ENCODE measurements around the gene ASF1A. TPM values are rescaled to one million over a fixed set of nuclear protein-coding genes. Genes with fewer than 3 reads are reported as not detected.

Gene ASF1A
- total RNA-seq, 2 experiments from 2014 or later, result 37.3 to 46.0 TPM

DNA sequence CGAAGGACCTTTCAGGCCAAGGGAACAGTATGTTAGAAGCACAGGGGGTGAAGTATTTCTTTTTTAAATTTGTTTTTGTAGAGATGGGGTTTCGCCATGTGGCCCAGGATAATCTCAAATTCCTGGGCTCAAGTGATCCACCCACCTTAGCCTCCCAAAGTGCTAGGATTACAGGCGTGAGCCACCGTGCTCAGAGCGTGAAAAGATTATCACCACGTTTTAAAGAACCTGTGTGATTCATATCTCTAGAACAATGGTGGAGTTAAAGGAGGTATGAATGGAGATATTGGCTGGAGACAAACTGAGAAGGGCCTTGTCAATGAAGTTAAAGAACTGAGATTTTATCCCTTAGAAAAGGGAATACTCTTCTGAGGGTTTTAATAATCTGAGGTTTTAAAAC, 9.7 kb downstream of the ASF1A start:
- H3K4me1 ChIP-seq (ENCODE audit: insufficient read depth, low read length, poor library complexity, severe bottlenecking), result peaks cover 20% of the 10 kb centered on the region
- H3K9me2 ChIP-seq (ENCODE audit: insufficient read depth, low read length), result no peaks in the 10 kb centered on the region
- no peaks in the 10 kb centered on the region for H3K9me3 ChIP-seq (ENCODE audit: low read length)
- H3K4me3 ChIP-seq (ENCODE audit: low read depth, low read length, poor library complexity, severe bottlenecking), result no peak overlapping the region
- H3K36me3 ChIP-seq (ENCODE audit: insufficient read depth, low read length), result peaks cover 100% of the 10 kb centered on the region
- H3K79me2 ChIP-seq (ENCODE audit: insufficient read depth, low read depth, low read length), result peaks cover 56% of the 10 kb centered on the region
- H4K20me1 ChIP-seq (ENCODE audit: insufficient read depth, low read length), result peaks cover 19% of the 10 kb centered on the region; the same call in 1 of the 2 replicates
- no TSS peak for BruUV-seq (replicated peaks)
- H3K4me2 ChIP-seq (ENCODE audit: low read length), result no peak overlapping the region
- no peak overlapping the region for H2AFZ ChIP-seq (ENCODE audit: low read length)
- no peak for DNase-seq (ENCODE audit: low spot score)
- CTCF ChIA-PET (ENCODE audit: unreplicated experiment), result no interaction called here
- no peak overlapping the region for H3K27ac ChIP-seq (ENCODE audit: low read depth, low read length, poor library complexity, severe bottlenecking)
- intact Hi-C loops (cut with micrococcal nuclease; ENCODE audit: unreplicated experiment), result no loop called here
- no peak for TF ChIP-seq EZH2phosphoT487 (IDR thresholded peaks at IDR 0.05; ENCODE audit: borderline replicate concordance, low read depth, low read length)
- TF ChIP-seq, protein P1, sequence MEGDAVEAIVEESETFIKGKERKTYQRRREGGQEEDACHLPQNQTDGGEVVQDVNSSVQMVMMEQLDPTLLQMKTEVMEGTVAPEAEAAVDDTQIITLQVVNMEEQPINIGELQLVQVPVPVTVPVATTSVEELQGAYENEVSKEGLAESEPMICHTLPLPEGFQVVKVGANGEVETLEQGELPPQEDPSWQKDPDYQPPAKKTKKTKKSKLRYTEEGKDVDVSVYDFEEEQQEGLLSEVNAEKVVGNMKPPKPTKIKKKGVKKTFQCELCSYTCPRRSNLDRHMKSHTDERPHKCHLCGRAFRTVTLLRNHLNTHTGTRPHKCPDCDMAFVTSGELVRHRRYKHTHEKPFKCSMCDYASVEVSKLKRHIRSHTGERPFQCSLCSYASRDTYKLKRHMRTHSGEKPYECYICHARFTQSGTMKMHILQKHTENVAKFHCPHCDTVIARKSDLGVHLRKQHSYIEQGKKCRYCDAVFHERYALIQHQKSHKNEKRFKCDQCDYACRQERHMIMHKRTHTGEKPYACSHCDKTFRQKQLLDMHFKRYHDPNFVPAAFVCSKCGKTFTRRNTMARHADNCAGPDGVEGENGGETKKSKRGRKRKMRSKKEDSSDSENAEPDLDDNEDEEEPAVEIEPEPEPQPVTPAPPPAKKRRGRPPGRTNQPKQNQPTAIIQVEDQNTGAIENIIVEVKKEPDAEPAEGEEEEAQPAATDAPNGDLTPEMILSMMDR (conservative IDR thresholded peaks at IDR 0.05; ENCODE audit: low read length), result no peak
- POLR2A ChIA-PET, result interaction anchor here (1.0 kb wide), 1 partner anchor 10 kb away, joined by 3 read pairs; no protein-coding TSS in a partner anchor

DNA sequence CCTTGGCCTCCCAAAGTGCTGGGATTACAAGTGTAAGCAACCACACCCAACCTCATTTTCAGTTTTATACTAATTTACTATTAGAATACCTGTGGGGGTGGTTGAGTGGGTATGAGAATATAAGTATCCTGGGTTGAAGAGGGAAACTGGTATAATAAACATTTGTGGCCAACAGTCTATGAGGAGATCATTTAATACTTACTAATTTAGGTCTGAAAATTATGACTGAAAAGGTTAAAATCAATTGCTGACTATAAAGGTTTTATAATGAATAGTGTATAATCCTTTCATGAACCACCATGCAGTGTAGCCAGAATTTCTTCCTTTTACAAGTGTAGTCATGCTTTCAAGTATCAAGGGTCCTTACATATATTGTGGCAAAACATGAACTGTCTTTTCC, 11.1 kb downstream of the ASF1A start:
- peaks cover 6% of the 10 kb centered on the region for H3K4me1 ChIP-seq (ENCODE audit: insufficient read depth, low read length, poor library complexity, severe bottlenecking)
- intact Hi-C loops (cut with micrococcal nuclease; ENCODE audit: unreplicated experiment), result no loop called here
- H3K9me2 ChIP-seq (ENCODE audit: insufficient read depth, low read length), result no peaks in the 10 kb centered on the region
- peaks cover 5% of the 10 kb centered on the region; the same call in 1 of the 2 replicates for H4K20me1 ChIP-seq (ENCODE audit: insufficient read depth, low read length)
- H3K4me3 ChIP-seq (ENCODE audit: low read depth, low read length, poor library complexity, severe bottlenecking), result no peak overlapping the region
- no peak overlapping the region for H2AFZ ChIP-seq (ENCODE audit: low read length)
- BruUV-seq (replicated peaks), result no TSS peak
- CTCF ChIA-PET (ENCODE audit: unreplicated experiment), result interaction anchor here (0.6 kb wide), 1 partner anchor 411 kb away, joined by 3 read pairs; no protein-coding TSS in a partner anchor
- peaks cover 49% of the 10 kb centered on the region for H3K79me2 ChIP-seq (ENCODE audit: insufficient read depth, low read depth, low read length)
- no peak for TF ChIP-seq EZH2phosphoT487 (IDR thresholded peaks at IDR 0.05; ENCODE audit: borderline replicate concordance, low read depth, low read length)
- TF ChIP-seq, protein P1 (conservative IDR thresholded peaks at IDR 0.05; ENCODE audit: low read length), result no peak
- H3K9me3 ChIP-seq (ENCODE audit: low read length), result no peaks in the 10 kb centered on the region
- peaks cover 99% of the 10 kb centered on the region for H3K36me3 ChIP-seq (ENCODE audit: insufficient read depth, low read length)
- POLR2A ChIA-PET, result no interaction called here
- DNase-seq (ENCODE audit: low spot score), result no peak
- H3K27ac ChIP-seq (ENCODE audit: low read depth, low read length, poor library complexity, severe bottlenecking), result no peak overlapping the region
- no peak overlapping the region for H3K4me2 ChIP-seq (ENCODE audit: low read length)

DNA sequence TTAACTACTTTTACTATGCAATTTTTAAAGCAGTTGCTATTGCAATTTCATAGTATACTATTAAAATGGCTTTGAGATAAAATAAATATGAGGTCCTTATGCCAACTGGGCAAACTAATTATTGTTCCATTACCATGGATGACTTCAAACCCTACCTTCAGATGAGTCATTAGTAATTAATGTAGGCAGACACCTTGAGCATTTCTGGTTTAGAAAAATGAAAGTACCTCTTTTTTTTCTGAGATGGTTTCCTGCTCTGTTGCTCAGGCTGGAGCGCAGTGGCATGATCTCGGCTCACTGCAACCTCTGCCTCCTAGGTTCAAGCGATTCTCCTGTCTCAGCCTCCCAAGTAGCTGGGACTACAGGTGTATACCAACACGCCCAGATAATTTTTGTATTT, 11.9 kb downstream of the ASF1A start:
- H3K27ac ChIP-seq (ENCODE audit: low read depth, low read length, poor library complexity, severe bottlenecking), result no peak overlapping the region
- no peak overlapping the region for H3K4me3 ChIP-seq (ENCODE audit: low read depth, low read length, poor library complexity, severe bottlenecking)
- no peak for TF ChIP-seq EZH2phosphoT487 (IDR thresholded peaks at IDR 0.05; ENCODE audit: borderline replicate concordance, low read depth, low read length)
- TF ChIP-seq, protein P1 (conservative IDR thresholded peaks at IDR 0.05; ENCODE audit: low read length), result no peak
- no TSS peak for BruUV-seq (replicated peaks)
- intact Hi-C loops (cut with micrococcal nuclease; ENCODE audit: unreplicated experiment), result no loop called here
- peaks cover 99% of the 10 kb centered on the region for H3K36me3 ChIP-seq (ENCODE audit: insufficient read depth, low read length)
- no peaks in the 10 kb centered on the region; the same call in 1 of the 2 replicates for H4K20me1 ChIP-seq (ENCODE audit: insufficient read depth, low read length)
- H3K9me2 ChIP-seq (ENCODE audit: insufficient read depth, low read length), result no peaks in the 10 kb centered on the region
- CTCF ChIA-PET (ENCODE audit: unreplicated experiment), result no interaction called here
- no peaks in the 10 kb centered on the region for H3K4me1 ChIP-seq (ENCODE audit: insufficient read depth, low read length, poor library complexity, severe bottlenecking)
- peaks cover 41% of the 10 kb centered on the region; the same call in 1 of the 2 replicates for H3K79me2 ChIP-seq (ENCODE audit: insufficient read depth, low read depth, low read length)
- H3K9me3 ChIP-seq (ENCODE audit: low read length), result no peaks in the 10 kb centered on the region
- H3K4me2 ChIP-seq (ENCODE audit: low read length), result no peak overlapping the region
- no peak for DNase-seq (ENCODE audit: low spot score)
- POLR2A ChIA-PET, result no interaction called here
- no peak overlapping the region for H2AFZ ChIP-seq (ENCODE audit: low read length)
